ENCODE measurements around the gene COG2.

- TF ChIP-seq, protein P1, sequence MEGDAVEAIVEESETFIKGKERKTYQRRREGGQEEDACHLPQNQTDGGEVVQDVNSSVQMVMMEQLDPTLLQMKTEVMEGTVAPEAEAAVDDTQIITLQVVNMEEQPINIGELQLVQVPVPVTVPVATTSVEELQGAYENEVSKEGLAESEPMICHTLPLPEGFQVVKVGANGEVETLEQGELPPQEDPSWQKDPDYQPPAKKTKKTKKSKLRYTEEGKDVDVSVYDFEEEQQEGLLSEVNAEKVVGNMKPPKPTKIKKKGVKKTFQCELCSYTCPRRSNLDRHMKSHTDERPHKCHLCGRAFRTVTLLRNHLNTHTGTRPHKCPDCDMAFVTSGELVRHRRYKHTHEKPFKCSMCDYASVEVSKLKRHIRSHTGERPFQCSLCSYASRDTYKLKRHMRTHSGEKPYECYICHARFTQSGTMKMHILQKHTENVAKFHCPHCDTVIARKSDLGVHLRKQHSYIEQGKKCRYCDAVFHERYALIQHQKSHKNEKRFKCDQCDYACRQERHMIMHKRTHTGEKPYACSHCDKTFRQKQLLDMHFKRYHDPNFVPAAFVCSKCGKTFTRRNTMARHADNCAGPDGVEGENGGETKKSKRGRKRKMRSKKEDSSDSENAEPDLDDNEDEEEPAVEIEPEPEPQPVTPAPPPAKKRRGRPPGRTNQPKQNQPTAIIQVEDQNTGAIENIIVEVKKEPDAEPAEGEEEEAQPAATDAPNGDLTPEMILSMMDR (IDR thresholded peaks at IDR 0.05): no peak
- TF ChIP-seq POLR2AphosphoS5 (IDR thresholded peaks at IDR 0.05) (no peak), POLR2A (IDR thresholded peaks at IDR 0.05) (no peak)
Measured at GRCh38 chr1:230594214-230594773, 48.0 kb upstream of the COG2 start.
